ENCODE measurements around the gene PHLPP1.

Gene PHLPP1

DNA sequence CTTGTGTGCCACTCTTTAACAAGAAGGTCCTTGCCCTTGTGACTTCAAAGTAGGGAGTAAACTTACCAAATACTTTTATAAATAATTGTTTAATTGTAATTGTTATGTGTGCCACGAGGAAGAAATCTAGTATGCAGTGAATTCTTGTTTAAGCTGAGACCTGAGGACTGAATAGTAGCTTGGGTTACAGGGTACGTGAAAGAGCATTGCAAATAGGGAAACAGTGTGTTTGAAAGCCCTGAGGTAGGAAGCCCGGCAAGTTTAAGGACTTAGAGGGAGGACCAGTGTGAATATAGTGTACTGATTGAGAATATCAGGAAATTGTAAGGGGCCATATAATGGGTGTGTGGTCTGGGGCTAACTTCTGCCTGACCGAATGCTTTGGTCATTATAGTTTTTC is 26.2 kb downstream of the PHLPP1 start:
- H3K4me3 ChIP-seq (ENCODE audit: low read depth, low read length): no peak overlapping the region
- no peaks in the 10 kb centered on the region for H3K9me3 ChIP-seq (ENCODE audit: control insufficient read depth, insufficient read depth, low read depth, low read length)
- H3K27ac ChIP-seq (ENCODE audit: extremely low read depth, low read depth, low read length): peak overlapping the region; percentile 50; the same call in 1 of the 2 replicates
- no peaks in the 10 kb centered on the region for H3K36me3 ChIP-seq (ENCODE audit: control insufficient read depth in 2 of 2, insufficient read depth in 1 of 2, low read length in 2 of 2)
- ChIA-PET POLR2A (interaction anchor here (1.6 to 2.0 kb wide), 2 partner anchors 22 to 25 kb away, joined by 3 to 6 read pairs; no protein-coding TSS in a partner anchor), CTCF (interaction anchor here (0.7 to 1.2 kb wide), 2 partner anchors 10 to 17 kb away, joined by 5 read pairs; no protein-coding TSS in a partner anchor)
- peaks cover 40% of the 10 kb centered on the region for H3K4me1 ChIP-seq (ENCODE audit: control insufficient read depth, insufficient read depth, low read length)
- TF ChIP-seq ZNF623 (tag by site-specific recombination; IDR thresholded peaks at IDR 0.05) (0 out of 2 replicates have a peak, but pooled peaks have one; percentile 3), ZBTB6 (tag by site-specific recombination; IDR thresholded peaks at IDR 0.05) (no peak), SP3 (tag by site-specific recombination; IDR thresholded peaks at IDR 0.05) (0 out of 2 replicates have a peak, but pooled peaks have one; percentile 0)

DNA sequence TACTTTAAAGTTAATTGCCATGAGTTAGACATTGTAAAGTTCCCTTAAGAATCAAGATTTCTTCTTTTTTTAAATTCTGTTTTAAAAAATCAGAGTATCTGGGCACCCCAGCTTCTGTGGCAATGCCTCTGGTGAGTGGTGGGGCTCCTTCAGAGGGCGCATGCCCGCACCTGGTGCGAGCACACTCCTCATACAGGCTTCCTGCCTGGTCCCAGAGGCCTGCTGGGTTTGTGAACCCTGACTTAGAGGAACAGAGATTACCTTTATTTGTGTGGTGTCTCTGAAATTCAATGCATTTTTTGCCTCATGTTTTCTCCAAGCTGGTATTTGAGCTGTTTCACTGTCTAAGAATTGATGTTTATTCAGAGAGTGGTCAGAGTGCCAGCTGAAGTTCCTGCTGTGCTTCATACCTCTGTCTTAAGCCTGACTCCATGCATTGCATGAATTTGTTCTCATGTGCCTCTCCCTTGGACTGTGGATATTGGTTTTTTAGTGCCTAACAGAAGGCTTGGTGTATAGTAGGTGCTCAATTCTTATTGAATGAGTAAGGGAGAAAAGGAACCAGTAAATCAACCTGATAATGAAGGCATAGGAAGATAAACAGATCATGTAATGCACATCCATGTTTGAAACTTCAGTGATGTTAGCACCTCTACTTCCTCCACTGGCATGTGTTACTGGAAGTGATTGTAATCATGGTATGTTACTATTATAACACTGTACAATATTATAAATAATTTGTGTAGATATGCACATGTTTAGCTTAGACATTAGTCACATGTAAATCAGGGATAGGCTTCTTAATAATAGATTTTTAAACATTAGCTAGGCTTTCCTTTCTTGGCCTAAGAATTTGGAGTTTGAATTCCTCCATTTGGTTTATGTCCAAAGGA is 29.0 kb downstream of the PHLPP1 start:
- CTCF ChIA-PET: interaction anchor here (0.5 to 1.0 kb wide), 3 partner anchors 10 to 240 kb away, joined by 3 to 4 read pairs (median 3); no protein-coding TSS in a partner anchor
- POLR2A ChIA-PET: no interaction called here
- TF ChIP-seq ZNF174 (tag by site-specific recombination; IDR thresholded peaks at IDR 0.05) (no peak), PRDM2 (tag by site-specific recombination; IDR thresholded peaks at IDR 0.05; ENCODE audit: borderline replicate concordance) (no peak), MZF1 (tag by site-specific recombination; IDR thresholded peaks at IDR 0.05; ENCODE audit: borderline replicate concordance) (no peak), ZNF664 (tag by site-specific recombination; IDR thresholded peaks at IDR 0.05) (peak; percentile 52; the same call in 1 of the 2 replicates), GLIS2 (tag by site-specific recombination; IDR thresholded peaks at IDR 0.05) (no peak), ZBTB20 (tag by site-specific recombination; IDR thresholded peaks at IDR 0.05) (no peak)
- TF ChIP-seq, protein P1, sequence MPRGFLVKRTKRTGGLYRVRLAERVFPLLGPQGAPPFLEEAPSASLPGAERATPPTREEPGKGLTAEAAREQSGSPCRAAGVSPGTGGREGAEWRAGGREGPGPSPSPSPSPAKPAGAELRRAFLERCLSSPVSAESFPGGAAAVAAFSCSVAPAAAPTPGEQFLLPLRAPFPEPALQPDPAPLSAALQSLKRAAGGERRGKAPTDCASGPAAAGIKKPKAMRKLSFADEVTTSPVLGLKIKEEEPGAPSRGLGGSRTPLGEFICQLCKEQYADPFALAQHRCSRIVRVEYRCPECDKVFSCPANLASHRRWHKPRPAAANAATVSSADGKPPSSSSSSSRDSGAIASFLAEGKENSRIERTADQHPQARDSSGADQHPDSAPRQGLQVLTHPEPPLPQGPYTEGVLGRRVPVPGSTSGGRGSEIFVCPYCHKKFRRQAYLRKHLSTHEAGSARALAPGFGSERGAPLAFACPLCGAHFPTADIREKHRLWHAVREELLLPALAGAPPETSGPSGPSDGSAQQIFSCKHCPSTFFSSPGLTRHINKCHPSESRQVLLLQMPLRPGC (tag by site-specific recombination; IDR thresholded peaks at IDR 0.05): no peak
- TF ChIP-seq, protein P2, sequence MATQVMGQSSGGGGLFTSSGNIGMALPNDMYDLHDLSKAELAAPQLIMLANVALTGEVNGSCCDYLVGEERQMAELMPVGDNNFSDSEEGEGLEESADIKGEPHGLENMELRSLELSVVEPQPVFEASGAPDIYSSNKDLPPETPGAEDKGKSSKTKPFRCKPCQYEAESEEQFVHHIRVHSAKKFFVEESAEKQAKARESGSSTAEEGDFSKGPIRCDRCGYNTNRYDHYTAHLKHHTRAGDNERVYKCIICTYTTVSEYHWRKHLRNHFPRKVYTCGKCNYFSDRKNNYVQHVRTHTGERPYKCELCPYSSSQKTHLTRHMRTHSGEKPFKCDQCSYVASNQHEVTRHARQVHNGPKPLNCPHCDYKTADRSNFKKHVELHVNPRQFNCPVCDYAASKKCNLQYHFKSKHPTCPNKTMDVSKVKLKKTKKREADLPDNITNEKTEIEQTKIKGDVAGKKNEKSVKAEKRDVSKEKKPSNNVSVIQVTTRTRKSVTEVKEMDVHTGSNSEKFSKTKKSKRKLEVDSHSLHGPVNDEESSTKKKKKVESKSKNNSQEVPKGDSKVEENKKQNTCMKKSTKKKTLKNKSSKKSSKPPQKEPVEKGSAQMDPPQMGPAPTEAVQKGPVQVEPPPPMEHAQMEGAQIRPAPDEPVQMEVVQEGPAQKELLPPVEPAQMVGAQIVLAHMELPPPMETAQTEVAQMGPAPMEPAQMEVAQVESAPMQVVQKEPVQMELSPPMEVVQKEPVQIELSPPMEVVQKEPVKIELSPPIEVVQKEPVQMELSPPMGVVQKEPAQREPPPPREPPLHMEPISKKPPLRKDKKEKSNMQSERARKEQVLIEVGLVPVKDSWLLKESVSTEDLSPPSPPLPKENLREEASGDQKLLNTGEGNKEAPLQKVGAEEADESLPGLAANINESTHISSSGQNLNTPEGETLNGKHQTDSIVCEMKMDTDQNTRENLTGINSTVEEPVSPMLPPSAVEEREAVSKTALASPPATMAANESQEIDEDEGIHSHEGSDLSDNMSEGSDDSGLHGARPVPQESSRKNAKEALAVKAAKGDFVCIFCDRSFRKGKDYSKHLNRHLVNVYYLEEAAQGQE (tag by site-specific recombination; IDR thresholded peaks at IDR 0.05): no peak
- Histone ChIP-seq H3K4me3 (ENCODE audit: low read depth, low read length) (no peak overlapping the region), H3K9me3 (ENCODE audit: control insufficient read depth, insufficient read depth, low read depth, low read length) (no peaks in the 10 kb centered on the region; the same call in 1 of the 2 replicates), H3K27ac (ENCODE audit: extremely low read depth, low read depth, low read length) (no peak overlapping the region), H3K4me1 (ENCODE audit: control insufficient read depth, insufficient read depth, low read length) (peaks cover 36% of the 10 kb centered on the region), H3K36me3 (ENCODE audit: control insufficient read depth in 2 of 2, insufficient read depth in 1 of 2, low read length in 2 of 2) (no peaks in the 10 kb centered on the region)
